Measurements from ENCODE around the gene CALML3. TPM values are rescaled to one million over a fixed set of nuclear protein-coding genes. Genes with fewer than 3 reads are reported as not detected.

The CALML3 gene
- total RNA-seq, 1 donor from 2014 or later, result not detected

DNA sequence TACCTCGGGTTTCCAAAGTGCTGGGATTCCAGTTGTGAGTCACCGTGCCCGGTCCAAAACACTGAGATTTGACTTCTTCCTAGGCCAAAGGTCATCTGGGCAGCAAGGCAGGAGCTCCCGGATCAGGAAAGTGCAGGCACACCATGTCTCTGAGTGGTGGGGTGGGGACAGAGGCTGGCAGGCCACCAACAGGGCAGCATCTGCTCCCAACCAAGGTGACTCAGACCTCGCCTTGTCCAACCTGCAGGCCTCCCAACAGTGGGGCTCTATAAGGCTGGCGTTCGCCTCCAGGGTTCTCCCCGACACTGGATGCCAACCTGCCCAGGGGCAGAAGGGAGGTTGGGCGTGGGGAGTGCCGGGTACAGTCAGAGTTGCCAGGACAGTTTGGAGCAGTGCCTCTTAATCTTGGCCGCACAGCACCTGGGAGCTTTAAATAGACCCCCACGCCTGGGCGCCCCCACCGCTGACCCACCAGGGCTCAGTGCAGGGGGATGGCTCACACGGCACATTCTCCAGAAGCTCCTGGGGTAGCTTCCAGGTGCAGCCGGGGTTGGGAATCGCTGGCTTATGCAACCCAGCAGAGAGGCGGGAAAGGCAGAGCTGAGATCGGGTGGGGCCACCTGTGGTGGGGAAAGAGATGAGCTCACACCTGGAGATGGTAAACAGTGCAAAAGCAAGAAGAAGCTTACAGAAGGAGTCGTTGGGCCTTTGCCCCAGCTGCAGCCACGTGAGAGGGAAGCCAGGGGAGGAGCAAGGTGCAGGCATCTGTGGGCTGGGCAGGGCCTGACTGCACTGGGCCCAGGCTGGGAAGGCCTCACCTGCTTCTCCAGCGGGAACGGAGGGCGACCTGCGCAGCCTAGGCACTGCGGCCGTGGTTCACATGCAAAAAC is 36.2 kb upstream of the CALML3 start:
- H3K27ac Mint-ChIP-seq (ENCODE audit: unreplicated experiment), result no peak overlapping the region
- peaks cover 2% of the 10 kb centered on the region for H3K9me3 Mint-ChIP-seq (ENCODE audit: unreplicated experiment)
- DNase-seq, result no peak
- TF ChIP-seq, protein P1, sequence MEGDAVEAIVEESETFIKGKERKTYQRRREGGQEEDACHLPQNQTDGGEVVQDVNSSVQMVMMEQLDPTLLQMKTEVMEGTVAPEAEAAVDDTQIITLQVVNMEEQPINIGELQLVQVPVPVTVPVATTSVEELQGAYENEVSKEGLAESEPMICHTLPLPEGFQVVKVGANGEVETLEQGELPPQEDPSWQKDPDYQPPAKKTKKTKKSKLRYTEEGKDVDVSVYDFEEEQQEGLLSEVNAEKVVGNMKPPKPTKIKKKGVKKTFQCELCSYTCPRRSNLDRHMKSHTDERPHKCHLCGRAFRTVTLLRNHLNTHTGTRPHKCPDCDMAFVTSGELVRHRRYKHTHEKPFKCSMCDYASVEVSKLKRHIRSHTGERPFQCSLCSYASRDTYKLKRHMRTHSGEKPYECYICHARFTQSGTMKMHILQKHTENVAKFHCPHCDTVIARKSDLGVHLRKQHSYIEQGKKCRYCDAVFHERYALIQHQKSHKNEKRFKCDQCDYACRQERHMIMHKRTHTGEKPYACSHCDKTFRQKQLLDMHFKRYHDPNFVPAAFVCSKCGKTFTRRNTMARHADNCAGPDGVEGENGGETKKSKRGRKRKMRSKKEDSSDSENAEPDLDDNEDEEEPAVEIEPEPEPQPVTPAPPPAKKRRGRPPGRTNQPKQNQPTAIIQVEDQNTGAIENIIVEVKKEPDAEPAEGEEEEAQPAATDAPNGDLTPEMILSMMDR (IDR thresholded peaks at IDR 0.05; ENCODE audit: partially characterized antibody, unreplicated experiment), result no peak
- peaks cover 6% of the 10 kb centered on the region for H3K36me3 Mint-ChIP-seq (ENCODE audit: unreplicated experiment)
- no peak overlapping the region for H3K4me3 Mint-ChIP-seq (ENCODE audit: unreplicated experiment)
- H3K4me1 Mint-ChIP-seq (ENCODE audit: low read depth, unreplicated experiment), result peaks cover 10% of the 10 kb centered on the region
- peaks cover 2% of the 10 kb centered on the region for H3K27me3 Mint-ChIP-seq (ENCODE audit: unreplicated experiment)

DNA sequence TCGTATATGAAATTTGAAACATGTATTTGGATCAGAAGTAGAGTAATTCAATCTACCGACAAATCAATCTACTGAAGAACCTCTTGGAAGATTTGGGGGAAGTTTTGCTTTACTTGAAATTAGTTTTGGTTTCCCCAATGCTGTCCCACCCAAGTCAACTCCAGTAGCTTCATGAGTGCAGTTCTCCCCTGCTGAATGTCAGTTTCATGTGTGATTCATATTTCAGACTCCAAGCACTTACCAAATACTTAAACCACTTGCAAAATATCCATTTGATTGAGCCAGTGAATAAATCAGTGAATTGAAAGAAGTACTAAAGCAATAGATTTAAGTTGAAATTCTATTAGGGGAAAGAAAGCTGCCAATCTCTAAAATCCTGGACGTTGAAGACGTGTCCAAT is 34.7 kb upstream of the CALML3 start:
- Mint-ChIP-seq H3K4me3 (ENCODE audit: unreplicated experiment) (no peak overlapping the region), H3K36me3 (ENCODE audit: unreplicated experiment) (peaks cover 6% of the 10 kb centered on the region), H3K27me3 (ENCODE audit: unreplicated experiment) (peaks cover 2% of the 10 kb centered on the region), H3K9me3 (ENCODE audit: unreplicated experiment) (peaks cover 2% of the 10 kb centered on the region), H3K4me1 (ENCODE audit: low read depth, unreplicated experiment) (peaks cover 10% of the 10 kb centered on the region), H3K27ac (ENCODE audit: unreplicated experiment) (no peak overlapping the region)
- TF ChIP-seq, protein P1 (IDR thresholded peaks at IDR 0.05; ENCODE audit: partially characterized antibody, unreplicated experiment), result no peak
- DNase-seq, result no peak

DNA sequence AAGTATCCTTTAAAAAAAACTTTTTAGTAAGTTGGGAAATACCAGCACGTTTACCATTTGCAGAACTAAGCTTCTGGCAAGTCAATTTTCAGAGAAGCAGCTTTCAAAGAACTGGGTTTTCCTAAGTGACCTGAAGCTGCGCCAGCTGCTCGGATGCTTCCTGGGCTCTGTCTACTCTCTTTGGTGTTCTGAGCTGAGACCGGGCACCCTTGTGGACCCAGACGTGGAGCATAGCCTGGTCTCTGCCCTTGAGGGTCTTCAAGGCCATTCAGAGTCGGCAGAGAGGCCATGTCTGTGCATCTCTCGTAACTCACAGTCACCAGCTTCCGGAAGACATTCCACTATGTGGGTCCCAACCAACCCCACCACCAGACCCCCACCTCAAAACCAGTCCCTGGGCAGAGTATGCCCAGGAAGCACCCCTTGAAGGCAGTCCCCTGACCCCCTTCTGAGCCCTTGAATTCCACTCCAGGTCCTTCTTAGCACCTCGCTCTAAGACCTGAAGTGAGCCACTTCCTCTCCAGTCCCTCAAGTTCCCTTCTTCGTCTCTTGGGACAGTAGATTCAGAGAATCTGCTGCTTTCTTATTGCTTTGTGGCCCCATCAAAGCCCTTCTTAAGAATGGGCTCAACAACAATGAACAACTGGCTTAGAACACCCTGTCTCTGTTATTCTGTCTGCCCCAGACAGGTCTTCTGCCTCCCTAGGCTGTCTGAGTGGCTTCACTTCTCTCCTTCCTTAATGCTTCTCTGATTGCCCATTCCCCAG is 33.9 kb upstream of the CALML3 start:
- peaks cover 7% of the 10 kb centered on the region for H3K4me1 Mint-ChIP-seq (ENCODE audit: low read depth, unreplicated experiment)
- no peak overlapping the region for H3K4me3 Mint-ChIP-seq (ENCODE audit: unreplicated experiment)
- TF ChIP-seq, protein P1 (IDR thresholded peaks at IDR 0.05; ENCODE audit: partially characterized antibody, unreplicated experiment), result no peak
- no peak for DNase-seq
- H3K9me3 Mint-ChIP-seq (ENCODE audit: unreplicated experiment), result peaks cover 2% of the 10 kb centered on the region
- peaks cover 2% of the 10 kb centered on the region for H3K27me3 Mint-ChIP-seq (ENCODE audit: unreplicated experiment)
- H3K27ac Mint-ChIP-seq (ENCODE audit: unreplicated experiment), result no peak overlapping the region
- H3K36me3 Mint-ChIP-seq (ENCODE audit: unreplicated experiment), result peaks cover 6% of the 10 kb centered on the region

DNA sequence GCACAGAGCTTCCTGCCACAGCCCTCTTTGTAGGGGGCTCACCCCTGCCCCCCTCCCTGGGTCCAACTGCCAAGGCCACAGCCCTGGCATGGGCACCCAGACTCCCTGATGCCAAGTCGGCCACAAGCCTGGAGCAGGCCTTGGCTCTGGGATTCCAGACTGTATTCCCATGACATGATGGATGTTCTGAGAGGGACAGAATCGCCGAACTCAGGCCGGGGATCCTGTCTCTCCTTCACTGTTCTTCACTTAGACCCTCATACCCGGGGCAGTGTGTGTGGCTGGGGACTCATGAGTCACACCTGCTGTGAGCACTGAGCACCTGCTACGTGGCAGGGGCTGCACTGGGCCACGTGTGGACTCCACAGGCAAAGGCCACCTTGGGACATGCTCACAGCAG is 33.3 kb upstream of the CALML3 start:
- Mint-ChIP-seq H3K9me3 (ENCODE audit: unreplicated experiment) (peaks cover 2% of the 10 kb centered on the region), H3K4me1 (ENCODE audit: low read depth, unreplicated experiment) (peaks cover 7% of the 10 kb centered on the region), H3K27me3 (ENCODE audit: unreplicated experiment) (peaks cover 2% of the 10 kb centered on the region), H3K4me3 (ENCODE audit: unreplicated experiment) (no peak overlapping the region), H3K36me3 (ENCODE audit: unreplicated experiment) (peaks cover 6% of the 10 kb centered on the region), H3K27ac (ENCODE audit: unreplicated experiment) (no peak overlapping the region)
- DNase-seq, result no peak
- TF ChIP-seq, protein P1 (IDR thresholded peaks at IDR 0.05; ENCODE audit: partially characterized antibody, unreplicated experiment), result no peak

All from glutamatergic neuron (in vitro differentiated cells).